ENCODE results near the gene CTBP2. TPM values are rescaled to one million over a fixed set of nuclear protein-coding genes. Genes with fewer than 3 reads are reported as not detected.

Gene CTBP2
- total and polyA plus RNA-seq, 8 donors, result 21.3 to 169 (median 61.6) TPM

DNA sequence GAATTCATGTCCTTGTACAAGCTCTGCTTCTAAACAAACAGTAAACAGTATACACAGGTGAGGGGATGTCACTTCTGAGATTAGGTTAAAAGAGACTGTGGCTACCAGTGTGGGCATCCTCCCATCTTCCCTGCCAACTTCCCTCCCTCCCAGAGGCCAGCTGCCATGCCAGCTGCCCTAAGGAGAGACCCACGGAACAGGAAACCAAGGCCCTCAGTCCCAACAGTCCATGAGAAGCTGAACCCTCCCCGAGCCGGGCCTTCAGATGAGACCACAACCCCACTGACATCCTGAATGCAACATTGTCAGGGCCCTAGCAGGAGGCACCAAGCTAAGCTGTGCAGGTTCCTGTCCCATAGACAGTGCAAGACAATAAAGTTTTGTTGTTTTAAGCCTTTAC lies 106.1 kb downstream of the CTBP2 start:
- 88 to 96% (median 93%) methylated on average over 3 of the region's 3 CpGs for WGBS, 5 donors
- intact Hi-C loops (cut with DNase I; ENCODE audit: low total_unique reads), result no loop called here
- no peaks in the 10 kb centered on the region for H3K27me3 ChIP-seq
- H3K4me1 ChIP-seq, result peaks cover 50 to 86% (median 68%) of the 10 kb centered on the region in 4 donors
- H3K4me3 ChIP-seq, result no peak overlapping the region
- no peaks in the 10 kb centered on the region for H3K9me3 ChIP-seq
- H3K27ac ChIP-seq, result peak overlapping the region in 2 of 5 donors; percentile 85 to 93
- no peak for DNase-seq
- peaks cover 0 to 6% (median 0%) of the 10 kb centered on the region in 4 donors for H3K36me3 ChIP-seq
- TF ChIP-seq POLR2AphosphoS5 (IDR thresholded peaks at IDR 0.05), result no peak
- TF ChIP-seq EP300 (IDR thresholded peaks at IDR 0.05), result no peak
- TF ChIP-seq POLR2A (IDR thresholded peaks at IDR 0.05), result no peak
- TF ChIP-seq, protein P1, sequence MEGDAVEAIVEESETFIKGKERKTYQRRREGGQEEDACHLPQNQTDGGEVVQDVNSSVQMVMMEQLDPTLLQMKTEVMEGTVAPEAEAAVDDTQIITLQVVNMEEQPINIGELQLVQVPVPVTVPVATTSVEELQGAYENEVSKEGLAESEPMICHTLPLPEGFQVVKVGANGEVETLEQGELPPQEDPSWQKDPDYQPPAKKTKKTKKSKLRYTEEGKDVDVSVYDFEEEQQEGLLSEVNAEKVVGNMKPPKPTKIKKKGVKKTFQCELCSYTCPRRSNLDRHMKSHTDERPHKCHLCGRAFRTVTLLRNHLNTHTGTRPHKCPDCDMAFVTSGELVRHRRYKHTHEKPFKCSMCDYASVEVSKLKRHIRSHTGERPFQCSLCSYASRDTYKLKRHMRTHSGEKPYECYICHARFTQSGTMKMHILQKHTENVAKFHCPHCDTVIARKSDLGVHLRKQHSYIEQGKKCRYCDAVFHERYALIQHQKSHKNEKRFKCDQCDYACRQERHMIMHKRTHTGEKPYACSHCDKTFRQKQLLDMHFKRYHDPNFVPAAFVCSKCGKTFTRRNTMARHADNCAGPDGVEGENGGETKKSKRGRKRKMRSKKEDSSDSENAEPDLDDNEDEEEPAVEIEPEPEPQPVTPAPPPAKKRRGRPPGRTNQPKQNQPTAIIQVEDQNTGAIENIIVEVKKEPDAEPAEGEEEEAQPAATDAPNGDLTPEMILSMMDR (IDR thresholded peaks at IDR 0.05), result no peak

DNA sequence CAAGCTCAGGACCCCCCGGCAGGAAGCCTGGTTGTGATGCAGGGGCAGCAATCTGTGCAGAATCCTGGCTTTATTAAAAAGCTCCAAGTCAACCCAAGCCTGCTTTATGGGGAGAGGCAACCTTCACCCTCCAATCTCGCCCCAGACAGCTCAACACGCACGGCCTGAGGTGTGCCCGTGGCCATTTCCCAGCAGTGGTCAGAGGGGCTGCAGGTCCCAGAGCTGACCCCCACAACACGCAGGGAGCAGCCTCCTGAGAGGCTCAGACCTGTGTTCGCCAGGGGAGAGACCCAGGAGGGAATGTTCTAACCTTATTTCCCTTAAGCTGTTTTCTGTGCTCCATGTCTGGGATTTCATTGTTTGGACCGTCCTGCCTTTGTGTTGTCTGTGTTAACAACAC lies 108.2 kb downstream of the CTBP2 start:
- Histone ChIP-seq H3K27me3 (no peaks in the 10 kb centered on the region), H3K4me3 (no peak overlapping the region), H3K9me3 (no peaks in the 10 kb centered on the region), H3K27ac (peak overlapping the region in 1 of 5 donors; percentile 93), H3K36me3 (peaks cover 0 to 6% (median 0%) of the 10 kb centered on the region in 4 donors), H3K4me1 (peaks cover 48 to 83% (median 66%) of the 10 kb centered on the region in 4 donors)
- intact Hi-C loops (cut with DNase I; ENCODE audit: low total_unique reads), result no loop called here
- TF ChIP-seq EP300 (IDR thresholded peaks at IDR 0.05), result no peak
- no peak for TF ChIP-seq POLR2A (IDR thresholded peaks at IDR 0.05)
- TF ChIP-seq, protein P1 (IDR thresholded peaks at IDR 0.05), result no peak
- TF ChIP-seq POLR2AphosphoS5 (IDR thresholded peaks at IDR 0.05), result no peak
- 86 to 97% (median 93%) methylated on average over 4 to 8 of the region's 8 CpGs for WGBS, 5 donors
- DNase-seq, result no peak

DNA sequence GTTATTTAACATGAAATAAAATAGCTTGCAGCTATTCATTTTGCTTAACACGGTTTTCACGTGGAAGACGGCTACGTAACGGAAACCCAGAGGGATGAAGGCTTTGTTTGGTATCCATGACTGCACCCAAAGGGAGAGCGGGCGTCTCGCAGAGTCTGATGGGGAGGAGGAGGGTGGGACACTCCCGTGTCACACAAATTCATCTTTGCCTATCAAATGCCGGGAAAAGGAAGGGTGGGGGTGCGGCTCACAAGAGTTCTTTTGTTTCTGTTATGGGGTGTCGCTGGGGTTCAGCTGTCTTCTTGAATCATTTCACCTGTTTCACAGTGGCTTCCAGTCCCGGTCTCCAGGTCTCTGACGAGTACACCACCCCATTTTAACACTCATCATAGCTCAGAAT lies 110.0 kb downstream of the CTBP2 start:
- 73 to 84% (median 80%) methylated on average over 14 of the region's 14 CpGs for WGBS, 5 donors
- no peak for DNase-seq
- TF ChIP-seq POLR2AphosphoS5 (IDR thresholded peaks at IDR 0.05), result no peak
- no peak for TF ChIP-seq POLR2A (IDR thresholded peaks at IDR 0.05)
- TF ChIP-seq, protein P1 (IDR thresholded peaks at IDR 0.05), result no peak
- no peak for TF ChIP-seq EP300 (IDR thresholded peaks at IDR 0.05)
- intact Hi-C loops (cut with DNase I; ENCODE audit: low total_unique reads), result no loop called here
- Histone ChIP-seq H3K27me3 (no peaks in the 10 kb centered on the region), H3K9me3 (no peaks in the 10 kb centered on the region), H3K27ac (peak overlapping the region in 3 of 5 donors; percentile 11 to 78 (median 69)), H3K36me3 (peaks cover 0 to 6% (median 0%) of the 10 kb centered on the region in 4 donors), H3K4me1 (peaks cover 39 to 83% (median 64%) of the 10 kb centered on the region in 4 donors), H3K4me3 (no peak overlapping the region)

DNA sequence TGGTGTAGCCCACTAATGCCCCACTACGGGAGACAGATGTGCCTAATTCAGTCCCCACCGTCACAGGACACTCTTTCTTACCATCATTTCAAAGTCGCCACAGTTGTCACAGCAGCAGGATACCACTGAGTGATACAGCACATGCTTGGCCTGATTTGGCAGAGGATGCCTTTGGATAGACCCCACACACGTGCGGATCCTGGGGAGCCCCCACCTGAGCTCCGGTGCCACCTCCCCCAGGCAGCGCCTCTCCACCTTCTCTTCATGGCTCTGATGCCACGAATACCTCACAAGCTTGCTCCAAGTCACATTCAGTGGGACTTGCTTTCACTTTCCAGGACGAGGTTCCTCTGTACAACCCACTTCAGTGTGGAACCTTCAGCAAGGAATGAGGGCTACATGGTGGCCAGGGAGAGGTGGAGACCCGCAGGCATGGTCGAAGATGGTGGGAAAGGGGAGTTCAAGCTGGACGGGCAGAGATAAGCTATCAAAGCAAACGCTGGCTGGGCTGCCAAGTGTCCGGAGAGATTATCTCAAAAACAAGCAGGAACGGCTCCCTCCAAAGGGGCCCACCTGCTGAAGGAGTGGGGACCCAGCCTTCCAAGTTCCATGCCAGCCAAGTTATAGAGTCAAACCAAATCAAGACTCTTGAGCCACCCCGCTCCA lies 111.0 kb downstream of the CTBP2 start:
- Histone ChIP-seq H3K9me3 (no peaks in the 10 kb centered on the region), H3K27ac (peak overlapping the region; percentile 6 to 78 (median 63)), H3K27me3 (no peaks in the 10 kb centered on the region), H3K4me3 (no peak overlapping the region), H3K4me1 (peaks cover 44 to 83% (median 67%) of the 10 kb centered on the region in 4 donors), H3K36me3 (peaks cover 0 to 6% (median 0%) of the 10 kb centered on the region in 4 donors)
- no peak for TF ChIP-seq POLR2AphosphoS5 (IDR thresholded peaks at IDR 0.05)
- TF ChIP-seq POLR2A (IDR thresholded peaks at IDR 0.05), result no peak
- TF ChIP-seq EP300 (IDR thresholded peaks at IDR 0.05), result no peak
- TF ChIP-seq, protein P1 (IDR thresholded peaks at IDR 0.05), result no peak
- whole genome bisulfite sequencing, 5 donors, result 39 to 55% (median 42%) methylated on average over 15 to 16 of the region's 16 CpGs
- peak in 1 of 2 donors; percentile 48 for DNase-seq
- intact Hi-C loops (cut with DNase I; ENCODE audit: low total_unique reads), result no loop called here

Data from stomach (tissue), 9 donors.